GM21737 (cell line): Measurements from ENCODE around the gene SKAP1.

Experiments used
- ATAC-seq: cut with Tn5 transposase; IDR thresholded peaks from one replicate; pipeline ENCODE4 v1.9.1; 2021; ENCODE audit warnings: mild to moderate bottlenecking, moderate library complexity; ENCODE audit not compliant: unreplicated experiment

SKAP1 gene

DNA sequence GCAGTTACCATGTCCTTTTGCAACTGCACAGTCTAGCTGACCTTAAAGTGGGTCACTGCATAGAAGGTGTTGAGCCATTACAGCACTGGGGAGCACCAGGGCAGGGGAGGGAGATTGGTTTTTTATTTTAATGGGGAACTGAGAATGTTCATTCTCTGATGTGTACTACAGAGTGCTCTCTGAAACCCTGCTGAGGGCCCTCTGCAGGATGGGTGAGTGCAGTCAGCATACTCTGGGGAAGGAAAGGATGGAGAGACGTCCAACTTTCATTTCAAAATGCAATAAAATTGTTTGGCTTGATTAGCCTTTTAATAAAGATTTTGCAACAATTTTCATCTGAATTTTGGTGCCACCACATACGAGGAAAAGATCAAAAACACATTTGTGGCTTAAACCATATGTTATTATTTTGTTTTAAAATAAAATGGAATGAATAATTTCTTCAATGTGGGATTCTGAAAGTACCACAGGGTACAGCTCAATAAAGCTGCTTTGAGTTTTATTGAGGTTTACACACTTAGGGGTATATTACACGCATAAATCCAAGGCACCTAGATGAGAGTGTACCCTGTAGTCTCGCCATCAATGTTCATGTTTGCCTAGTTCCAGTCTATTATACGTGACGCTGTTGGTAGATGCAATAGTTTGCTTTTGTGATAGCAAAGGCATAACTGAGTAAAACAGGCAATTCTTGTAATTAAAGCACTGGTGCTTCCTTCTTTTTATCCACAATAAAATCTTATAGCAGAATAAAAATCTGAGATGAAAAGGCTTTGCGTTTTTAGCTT is 249.0 kb downstream of the SKAP1 start:
- ATAC-seq: no peak

DNA sequence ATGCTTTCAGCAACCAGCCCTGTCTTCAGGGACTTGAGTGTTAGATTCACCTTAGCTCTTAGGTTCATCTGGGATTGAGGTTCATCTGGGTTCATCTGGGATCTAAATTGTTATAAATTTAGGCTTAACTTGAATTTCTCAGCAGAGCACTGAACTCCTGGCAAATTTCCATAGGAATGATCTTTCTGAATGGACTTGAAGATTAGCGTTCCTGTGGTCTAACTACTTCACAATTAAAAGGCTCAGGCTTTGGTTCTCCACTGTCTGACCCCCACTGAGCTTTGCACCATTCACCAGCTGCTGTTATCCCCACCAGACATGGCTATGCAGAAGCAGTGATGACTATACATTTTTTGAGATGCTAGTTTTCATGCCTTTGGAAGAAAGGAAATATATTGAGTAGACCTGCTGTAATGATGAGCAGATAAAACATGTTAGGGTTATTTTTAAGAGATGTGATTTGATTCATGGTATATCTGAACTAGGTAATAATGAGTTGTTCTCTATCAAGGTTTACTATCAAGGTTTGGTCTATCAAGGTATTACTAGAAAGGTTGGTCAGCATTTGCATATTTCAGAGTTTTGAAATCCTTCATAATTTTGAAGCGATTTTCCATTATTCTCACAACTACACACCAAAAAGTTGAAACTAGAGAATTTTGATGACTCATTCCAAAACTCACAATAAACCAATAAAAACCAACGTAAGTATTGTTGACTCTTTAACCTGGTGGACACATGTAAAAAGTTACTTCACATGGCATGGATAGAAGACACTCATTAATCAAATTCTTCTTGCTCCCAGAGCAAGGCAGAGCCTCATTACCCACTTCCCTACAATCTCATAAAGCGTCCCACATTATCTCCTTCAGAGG is 250.7 kb downstream of the SKAP1 start:
- no peak for ATAC-seq

GRCh38 chr17:48178317-48178716 is 251.7 kb downstream of the SKAP1 start:
- ATAC-seq: no peak

DNA sequence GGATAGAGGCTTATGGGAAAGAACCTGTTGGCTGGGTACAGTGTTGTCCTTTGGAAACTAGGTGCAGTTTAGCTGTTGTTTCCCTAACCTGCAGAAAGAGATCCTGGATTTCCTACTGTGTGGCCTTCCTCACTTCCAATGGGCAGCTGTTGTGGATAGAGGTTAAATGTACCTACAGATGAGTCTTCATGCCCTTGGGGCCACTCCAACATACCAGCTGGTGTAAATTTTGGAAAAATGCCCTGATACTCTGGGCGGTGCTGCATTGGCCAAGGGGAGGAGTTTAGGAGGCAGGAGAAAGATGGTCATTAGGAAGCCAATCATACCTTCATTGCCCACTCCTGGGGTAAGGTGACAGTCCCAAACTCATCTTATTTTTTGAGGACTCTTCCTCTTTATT is 252.2 kb downstream of the SKAP1 start:
- no peak for ATAC-seq

DNA sequence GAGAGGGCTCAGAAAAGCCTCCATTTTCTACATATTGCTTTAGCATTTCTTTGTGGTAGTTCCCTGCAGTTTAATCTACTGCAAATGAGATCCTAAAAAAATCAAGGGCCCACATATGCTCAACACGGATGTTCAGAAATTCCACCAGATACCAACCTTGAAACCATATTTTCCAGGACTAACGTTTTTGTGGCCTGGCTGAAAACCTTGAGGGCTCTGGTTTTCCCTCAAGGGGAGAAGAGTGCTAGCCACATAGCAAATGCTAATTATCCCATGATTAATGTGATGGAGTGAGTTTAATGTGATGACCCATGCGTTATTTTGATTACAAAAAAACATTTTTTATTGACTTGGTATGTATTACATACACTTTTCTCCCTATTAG is 253.6 kb downstream of the SKAP1 start:
- no peak for ATAC-seq

- no peak for ATAC-seq
Measured at GRCh38 chr17:48175692-48176470, 254.1 kb downstream of the SKAP1 start.

DNA sequence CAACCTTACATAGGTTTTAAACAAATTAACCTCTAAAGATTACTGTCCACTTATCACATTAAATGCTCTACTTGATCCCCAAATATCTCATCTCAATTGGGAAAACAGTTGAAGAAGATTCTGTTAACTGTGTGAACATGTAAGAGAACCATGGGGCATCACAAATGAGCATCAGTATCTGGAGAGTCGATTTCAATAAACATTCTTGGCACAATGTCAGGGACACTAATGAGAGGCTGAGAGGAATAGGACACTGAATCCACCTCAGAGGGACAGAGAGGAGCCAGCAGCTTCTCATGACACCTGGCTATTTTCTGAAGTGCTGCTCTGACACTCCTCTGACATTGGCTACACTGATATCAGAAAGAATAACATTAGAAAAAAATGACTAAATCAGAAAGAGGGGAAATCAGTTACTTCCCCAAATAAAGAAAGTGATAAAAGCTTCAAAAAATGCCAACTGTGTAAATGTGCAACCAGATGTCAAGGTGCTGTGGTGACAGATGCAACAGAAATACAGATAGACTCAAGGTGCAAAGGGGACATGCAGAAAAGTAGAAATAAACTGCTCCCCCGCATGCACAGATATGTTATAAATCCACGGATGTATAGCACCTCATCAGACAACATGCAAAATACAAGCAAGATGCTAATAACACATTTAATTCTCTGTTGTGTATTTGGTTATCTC is 255.0 kb downstream of the SKAP1 start:
- ATAC-seq: no peak

DNA sequence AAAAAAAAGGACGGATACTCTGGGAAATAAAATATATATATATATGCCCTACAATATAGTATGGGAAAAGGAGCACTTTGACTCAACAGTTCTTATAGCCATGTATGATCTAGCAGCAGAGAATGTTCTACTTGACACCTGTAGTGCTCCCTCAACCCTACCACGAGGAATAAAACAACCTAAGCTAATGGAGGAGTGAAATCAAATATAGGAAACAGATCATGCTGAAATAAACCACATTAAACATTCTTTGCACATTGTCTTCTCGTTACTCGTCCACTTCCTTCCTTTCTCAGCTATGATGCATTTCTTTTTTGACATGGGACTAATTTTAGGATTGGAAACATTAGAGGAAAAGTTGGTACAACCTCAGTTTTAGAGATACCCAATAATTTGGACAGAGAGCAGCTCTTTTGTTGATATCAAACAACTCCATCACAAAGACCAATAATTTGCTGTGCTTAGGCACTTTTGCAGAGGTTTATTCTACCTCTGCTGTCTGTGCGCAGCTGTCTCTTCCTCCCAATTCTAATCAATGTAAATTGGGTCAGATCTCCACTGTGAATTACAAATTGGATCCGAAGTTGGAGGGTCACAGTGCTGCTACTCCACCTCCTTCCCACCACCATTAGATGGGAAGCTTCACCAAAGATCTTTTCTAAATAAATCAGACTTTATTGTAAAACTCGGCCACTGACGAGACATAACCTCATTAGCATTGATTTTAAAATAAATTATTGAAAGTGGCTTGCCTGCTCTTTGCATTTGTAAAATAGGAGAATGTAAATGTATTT is 256.6 kb downstream of the SKAP1 start:
- ATAC-seq: no peak

DNA sequence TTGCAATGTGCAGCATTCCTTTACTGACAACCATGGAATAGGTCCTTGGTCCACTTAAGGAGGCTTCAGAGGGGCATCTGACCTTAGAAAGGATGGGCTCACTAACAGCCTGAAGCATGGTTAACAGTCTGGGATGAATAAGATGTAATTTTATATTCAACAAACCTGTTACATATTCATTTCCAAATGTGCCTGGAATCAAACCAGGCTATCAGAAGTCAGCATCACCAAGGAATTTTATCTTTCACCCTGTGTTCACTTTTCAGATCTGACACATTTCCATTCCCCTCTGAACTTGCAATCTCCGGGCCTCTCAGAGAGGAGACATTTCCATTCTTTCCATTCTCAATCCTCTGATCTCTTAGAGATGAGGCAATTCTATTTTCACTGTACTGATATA is 260.1 kb downstream of the SKAP1 start:
- no peak for ATAC-seq

GRCh38 chr17:48163809-48164208 is 266.2 kb downstream of the SKAP1 start:
- ATAC-seq: no peak

DNA sequence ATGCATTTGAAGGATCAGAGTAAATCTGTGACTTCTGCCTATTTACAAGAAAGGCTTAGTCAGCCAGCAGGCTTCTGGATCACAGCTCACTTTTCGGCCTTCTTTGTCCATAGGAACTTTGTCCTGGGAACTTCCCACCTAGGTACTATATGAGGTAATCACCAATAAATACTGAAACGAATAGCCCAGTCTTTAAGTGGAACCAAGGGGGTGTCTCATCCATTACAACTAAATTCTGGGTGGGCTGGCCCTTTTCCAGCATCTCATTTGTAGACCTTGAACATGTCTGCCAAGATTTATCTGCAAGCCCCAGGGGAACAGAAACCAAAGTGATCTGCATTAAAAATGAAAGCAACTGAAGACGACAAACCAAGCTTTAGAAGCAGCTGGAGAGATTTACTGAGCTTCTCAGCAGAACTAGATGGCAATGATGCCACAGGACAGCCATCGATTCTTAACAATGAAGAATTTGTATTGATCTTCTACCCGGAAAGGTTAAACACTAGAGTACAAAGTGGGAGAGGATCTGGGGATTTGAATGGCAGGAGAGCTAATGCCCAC is 267.0 kb downstream of the SKAP1 start:
- ATAC-seq: no peak

DNA sequence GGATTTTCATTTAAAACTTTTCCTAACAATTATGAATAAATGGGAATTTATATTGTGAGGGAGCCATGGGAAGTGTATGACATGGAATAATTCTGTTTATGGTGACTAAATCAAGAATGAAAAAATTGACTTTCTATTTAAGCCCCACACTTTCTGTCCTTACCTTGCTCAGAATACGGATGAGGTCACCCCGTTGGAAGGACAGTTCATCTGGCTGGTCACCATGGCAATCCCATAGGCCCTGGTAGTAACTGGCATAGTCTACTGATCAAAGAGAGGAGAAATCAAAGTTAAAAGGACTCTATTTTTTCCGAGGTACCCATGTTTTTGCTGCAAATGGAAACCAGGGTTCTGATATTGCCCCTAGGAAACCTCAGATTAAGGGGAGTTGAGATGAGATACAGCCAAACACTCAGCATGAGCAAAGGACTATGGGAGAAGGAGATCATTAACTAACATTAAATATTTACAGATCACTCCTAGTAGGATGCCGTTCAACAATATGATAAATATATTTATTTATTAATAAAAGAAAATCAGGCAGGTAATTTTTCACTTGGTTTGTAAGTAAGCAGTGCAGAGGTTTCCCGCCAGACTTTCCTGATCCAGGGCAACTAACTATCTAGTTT is 267.6 kb downstream of the SKAP1 start:
- no peak for ATAC-seq

DNA sequence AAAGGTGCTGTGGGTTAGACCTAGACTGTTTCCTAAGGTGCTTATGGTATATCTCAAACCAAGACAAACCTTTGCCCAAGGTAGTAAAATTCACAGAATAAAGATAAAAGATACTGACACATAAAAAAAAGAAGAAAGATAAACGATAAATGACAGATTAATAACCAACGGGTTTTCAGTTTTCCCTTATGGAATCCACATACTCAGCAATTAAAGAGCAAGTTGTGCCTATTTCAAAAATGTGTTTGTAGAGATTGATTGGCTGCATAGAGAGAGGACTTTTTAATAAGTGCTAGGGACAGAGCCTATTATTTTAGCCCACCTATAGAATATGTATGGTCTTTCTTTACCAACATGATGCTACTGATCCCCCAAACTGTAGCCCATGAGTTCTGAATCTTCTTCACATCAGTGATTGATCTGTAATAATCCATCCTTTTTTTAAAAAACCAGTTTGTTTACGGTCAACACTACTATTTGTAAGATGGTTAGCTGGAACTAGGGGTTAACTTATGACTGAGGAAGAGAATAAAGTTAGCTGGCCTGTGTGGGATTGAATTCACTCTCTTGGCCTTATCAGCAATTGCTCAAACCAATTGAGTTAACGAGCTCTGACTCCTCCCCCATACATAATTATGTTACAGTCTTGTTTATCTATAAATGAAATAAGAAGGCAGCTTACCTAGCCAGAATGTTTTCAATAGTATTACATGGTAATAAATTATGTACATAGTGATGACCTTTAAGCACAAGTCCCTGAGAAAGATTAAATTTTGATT is 268.7 kb downstream of the SKAP1 start:
- ATAC-seq: no peak

- ATAC-seq: no peak
Measured at GRCh38 chr17:48160177-48161081, 269.6 kb downstream of the SKAP1 start.

DNA sequence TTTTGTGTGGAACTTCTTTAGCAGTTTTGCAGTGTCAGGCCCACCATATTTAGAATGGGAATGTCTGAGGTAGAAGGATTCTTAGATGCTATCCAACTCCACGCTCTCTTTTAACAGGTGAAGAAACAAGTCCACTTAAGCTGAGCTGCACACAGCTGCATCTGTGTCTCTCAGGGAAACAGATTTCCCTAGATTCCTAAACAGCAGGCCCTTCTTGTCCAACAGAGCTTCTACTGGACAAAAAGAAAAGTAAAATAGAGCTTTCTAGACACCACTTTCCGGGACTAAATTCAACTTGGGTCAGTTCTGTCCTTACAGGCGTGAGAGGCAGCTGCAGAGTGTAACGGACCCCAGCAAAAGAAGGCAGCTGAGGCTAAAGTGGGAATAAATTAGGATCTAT is 270.8 kb downstream of the SKAP1 start:
- no peak for ATAC-seq

GRCh38 chr17:48155889-48156611 is 274.0 kb downstream of the SKAP1 start:
- no peak for ATAC-seq
